Kidney tubule cell (primary cell): Measurements from ENCODE around the gene IL22RA2.
"Not testable (repeated sequence)": the region's sequence is repeated elsewhere in the genome, so short reads cannot be mapped to it uniquely, and the experiment has no call there.

ENCODE experiments used
- DNase-seq: peaks from one replicate; pipeline ENCODE4 v3.0.0-alpha.2; 2018; ENCODE audit warnings: low spot score

Gene IL22RA2

GRCh38 chr6:137173501-137173900 lies at the start of gene IL22RA2:
Gene IL22RA2 (minus strand): TSS chr6:137173644. CDS start chr6:137161749, 11,895 bp downstream.
- no peak for DNase-seq

- no peak for DNase-seq
Measured at GRCh38 chr6:137222381-137222780, 48.9 kb upstream of the IL22RA2 start.

GRCh38 chr6:137219664-137220252 lies 46.3 kb upstream of the IL22RA2 start:
- no peak for DNase-seq

- DNase-seq = peak; percentile 94
Measured at GRCh38 chr6:137218917-137219663, 45.6 kb upstream of the IL22RA2 start, which contains the start of gene IFNGR1. Gene IFNGR1 (minus strand): TSS chr6:137219385. CDS start chr6:137219327, 58 bp downstream.

DNA sequence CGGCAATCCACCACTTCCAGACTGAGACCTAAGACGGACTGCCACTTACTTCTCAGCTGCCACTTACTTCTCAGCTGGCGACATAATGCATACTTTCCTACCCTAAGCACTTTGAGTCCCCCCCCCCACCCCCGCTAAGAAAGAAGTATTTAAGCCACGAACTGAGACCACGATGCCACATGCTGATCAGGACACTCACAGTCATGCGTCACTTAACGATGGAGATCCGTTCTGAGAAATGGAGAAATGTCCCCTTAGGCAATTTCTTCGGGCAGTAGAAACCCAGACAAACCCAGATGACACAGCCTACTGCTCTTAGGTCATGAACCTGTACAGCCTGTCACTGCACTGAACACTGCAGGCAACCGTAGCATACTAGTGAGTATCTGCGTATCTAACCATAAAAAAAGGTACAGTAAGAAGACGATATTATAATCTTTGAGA lies 45.1 kb upstream of the IL22RA2 start:
- peak; percentile 80 for DNase-seq

DNA sequence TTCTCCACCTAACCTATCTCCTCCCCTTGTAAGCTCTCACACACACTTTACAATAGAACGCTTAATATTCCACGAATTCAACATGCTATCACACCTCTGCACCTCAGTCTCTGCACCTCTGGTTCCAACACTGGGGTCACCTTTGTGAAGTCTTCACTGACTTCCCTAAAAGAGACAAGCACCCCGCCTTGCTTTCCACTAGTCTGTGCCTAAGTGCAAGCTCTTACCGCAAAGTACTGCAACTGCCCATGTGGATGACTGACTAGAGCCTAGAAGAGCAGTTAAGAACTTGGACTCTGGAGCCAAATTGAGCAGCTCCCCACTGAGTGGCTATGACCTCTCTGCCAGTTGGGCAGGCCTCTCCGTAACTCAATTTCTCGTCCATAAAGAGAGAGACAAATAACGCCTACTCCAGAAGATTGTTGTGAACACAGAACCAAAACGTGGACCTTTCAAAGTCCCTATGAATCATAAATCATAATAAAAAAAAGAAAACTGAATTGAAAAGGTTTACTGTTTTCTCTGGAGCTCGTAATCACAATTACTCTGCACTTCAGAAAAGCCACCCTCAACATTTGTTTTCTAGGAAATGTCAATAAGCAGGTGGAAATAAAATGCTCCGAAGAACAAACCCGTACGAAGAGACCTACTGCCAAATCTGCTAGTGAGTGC lies 44.5 kb upstream of the IL22RA2 start:
- DNase-seq = peak; percentile 38

GRCh38 chr6:137216875-137217553 lies 43.6 kb upstream of the IL22RA2 start:
- peak; percentile 10 for DNase-seq

- DNase-seq = peak; percentile 25
Measured at GRCh38 chr6:137216106-137216505, 42.7 kb upstream of the IL22RA2 start.

DNA sequence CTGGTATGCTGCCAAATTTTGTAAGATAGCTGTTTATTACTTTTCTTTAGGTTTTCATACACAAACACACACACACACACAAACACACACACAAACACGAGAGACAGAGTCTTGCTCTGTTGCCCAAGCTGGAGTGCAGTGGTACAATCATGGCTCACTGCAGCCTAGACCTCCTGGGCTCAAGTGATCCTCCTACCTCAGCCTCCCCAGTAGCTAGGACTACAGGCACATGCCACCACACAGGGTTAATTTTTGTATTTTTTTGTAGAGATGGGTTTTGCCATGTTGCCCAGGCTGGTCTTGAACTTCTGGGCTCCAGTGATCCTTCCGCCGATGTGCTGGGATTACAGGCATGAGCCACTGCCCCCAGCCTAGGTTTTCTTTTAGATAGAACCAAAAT lies 42.2 kb upstream of the IL22RA2 start:
- DNase-seq = not testable (repeated sequence)

DNA sequence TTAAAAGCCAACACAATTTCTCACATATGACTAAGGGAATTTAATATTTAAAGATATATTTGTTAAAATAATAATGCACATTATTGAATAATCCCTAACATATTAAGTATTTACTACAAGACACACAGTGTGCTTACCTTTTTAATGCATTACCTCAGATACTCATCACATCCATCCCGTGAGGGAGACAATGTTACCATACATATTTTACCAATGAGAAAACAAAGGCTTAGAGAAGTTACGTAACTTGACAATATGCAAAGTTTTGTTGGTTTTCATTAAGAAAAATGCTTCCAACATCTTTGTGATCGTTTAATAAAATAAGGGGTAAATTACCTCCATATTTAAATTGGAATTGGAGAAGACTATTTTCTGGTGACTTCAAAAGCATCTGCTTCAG lies 41.5 kb upstream of the IL22RA2 start:
- DNase-seq = no peak

DNA sequence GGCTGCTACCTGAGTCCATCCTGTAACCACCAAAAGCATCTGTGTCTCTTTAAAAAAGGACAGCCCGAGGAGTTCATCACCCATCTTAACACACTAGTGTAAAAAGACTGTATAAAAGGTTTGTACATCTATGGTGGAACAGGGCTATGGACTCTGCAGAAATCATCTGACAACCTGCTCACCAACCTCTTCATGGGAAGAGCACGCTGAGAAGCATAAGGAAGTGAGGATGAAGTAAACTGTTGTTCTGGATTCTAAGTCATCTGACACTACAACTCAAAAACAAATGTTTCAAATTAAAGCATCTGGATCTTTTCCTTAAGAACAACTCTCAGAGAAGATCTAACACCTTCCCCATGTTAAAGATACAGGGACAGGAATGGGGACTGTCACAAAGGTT lies 40.4 kb upstream of the IL22RA2 start:
- no peak for DNase-seq

- DNase-seq = no peak
Measured at GRCh38 chr6:137213331-137213740, 39.9 kb upstream of the IL22RA2 start.

- DNase-seq = no peak
Measured at GRCh38 chr6:137211910-137212309, 38.5 kb upstream of the IL22RA2 start.

GRCh38 chr6:137210903-137211302 lies 37.5 kb upstream of the IL22RA2 start:
- DNase-seq = no peak

DNA sequence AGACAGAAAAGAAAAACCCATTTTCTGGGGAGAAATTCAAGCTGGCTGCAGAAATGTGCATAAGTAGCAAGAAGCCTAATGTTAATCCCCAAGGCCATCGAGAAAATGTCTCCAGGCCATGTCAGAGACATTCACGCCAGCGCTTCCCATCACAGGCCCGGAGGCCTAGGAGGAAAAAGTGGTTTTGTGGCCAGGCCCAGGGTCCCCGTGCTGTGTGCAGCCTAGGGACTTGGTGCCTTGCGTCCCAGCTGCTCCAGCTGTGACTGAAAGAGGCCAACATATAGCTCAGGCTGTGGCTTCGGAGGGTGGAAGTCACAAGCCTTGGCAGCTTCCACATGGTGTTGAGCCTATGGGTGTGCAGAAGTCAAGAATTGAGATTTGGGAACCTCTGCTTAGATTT lies 34.8 kb upstream of the IL22RA2 start:
- no peak for DNase-seq

DNA sequence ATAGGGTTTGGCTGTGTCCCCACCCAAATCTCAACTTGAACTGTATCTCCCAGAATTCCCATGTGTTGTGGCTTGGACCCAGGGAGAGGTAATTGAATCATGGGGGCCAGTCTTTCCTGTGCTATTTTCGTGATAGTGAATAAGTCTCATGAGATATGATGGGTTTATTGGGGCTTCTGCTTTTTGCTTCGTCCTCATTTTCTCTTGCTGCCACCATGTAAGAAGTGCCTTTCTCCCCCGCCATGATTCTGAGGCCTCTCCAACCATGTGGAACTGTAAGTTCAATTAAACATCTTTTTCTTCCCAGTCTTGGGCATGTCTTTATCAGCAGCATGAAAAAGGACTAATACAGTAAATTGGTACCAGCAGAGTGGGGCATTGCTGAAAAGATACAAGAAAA lies 34.0 kb upstream of the IL22RA2 start:
- not testable (repeated sequence) for DNase-seq

GRCh38 chr6:137206577-137206976 lies 33.1 kb upstream of the IL22RA2 start:
- DNase-seq = no peak

GRCh38 chr6:137203256-137203655 lies 29.8 kb upstream of the IL22RA2 start:
- no peak for DNase-seq

DNA sequence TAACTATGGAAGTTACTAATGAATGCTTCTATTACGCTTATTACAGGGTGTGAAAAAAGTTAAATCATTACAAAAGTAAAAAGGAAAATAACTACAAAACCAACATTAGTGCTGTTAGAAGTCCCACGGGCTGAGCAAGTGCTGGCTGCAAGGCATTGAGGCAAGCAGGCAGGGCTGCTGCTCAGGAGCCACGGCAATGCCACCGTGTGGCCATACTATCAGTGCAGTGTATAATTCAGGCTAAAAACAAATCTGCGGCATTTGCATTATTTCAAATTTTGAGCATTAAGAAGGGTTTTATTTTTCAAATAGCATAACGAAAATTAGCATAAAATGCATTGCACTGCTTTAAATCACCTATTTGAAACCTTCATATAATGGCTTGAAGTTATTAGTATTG lies 28.6 kb upstream of the IL22RA2 start:
- DNase-seq = no peak

GRCh38 chr6:137201006-137201405 lies 27.6 kb upstream of the IL22RA2 start:
- DNase-seq = no peak

GRCh38 chr6:137200288-137200687 lies 26.8 kb upstream of the IL22RA2 start:
- DNase-seq = no peak
